Pulmonary artery endothelial cell (primary cell): ENCODE results near the gene GGN. TPM values are rescaled to one million over a fixed set of nuclear protein-coding genes. Genes with fewer than 3 reads are reported as not detected.
"Not testable (repeated sequence)": the region's sequence is repeated elsewhere in the genome, so short reads cannot be mapped to it uniquely, and the experiment has no call there.

Source experiments
- DNase-seq: peaks from one replicate; pipeline ENCODE4 v3.0.0-alpha.2; 2011; ENCODE audit warnings: low read depth, low spot score
- total RNA-seq: library from RNA; depleted of rRNA; stranded (reverse); fragments of >200 nt; gene quantifications from 2 replicates; pipeline ENCODE4 v1.2.3, GENCODE V29; 2014

Gene GGN
- total RNA-seq, 1 donor from 2014 or later: 0.33 TPM

GRCh38 chr19:38362946-38363688 is 24.7 kb downstream of the GGN start:
- not testable (repeated sequence) for DNase-seq

- DNase-seq: no peak
Measured at GRCh38 chr19:38362076-38362945, 25.5 kb downstream of the GGN start.

GRCh38 chr19:38361633-38362075 is 26.2 kb downstream of the GGN start:
- DNase-seq: peak; percentile 24

- no peak for DNase-seq
Measured at GRCh38 chr19:38360839-38361631, 26.8 kb downstream of the GGN start.

GRCh38 chr19:38360351-38360750 is 27.5 kb downstream of the GGN start:
- no peak for DNase-seq

GRCh38 chr19:38359242-38360021 is 28.4 kb downstream of the GGN start:
- no peak for DNase-seq

GRCh38 chr19:38358071-38358470 is 29.8 kb downstream of the GGN start:
- no peak for DNase-seq

GRCh38 chr19:38355728-38356725 is 31.8 kb downstream of the GGN start:
- no peak for DNase-seq

GRCh38 chr19:38352611-38353010 is 35.2 kb downstream of the GGN start:
- no peak for DNase-seq

- DNase-seq: no peak
Measured at GRCh38 chr19:38351865-38352395, 35.9 kb downstream of the GGN start.

GRCh38 chr19:38350883-38351282 is 37.0 kb downstream of the GGN start:
- no peak for DNase-seq

- DNase-seq: no peak
Measured at GRCh38 chr19:38346837-38347236, 41.0 kb downstream of the GGN start.

GRCh38 chr19:38340927-38341326 is 46.9 kb downstream of the GGN start:
- DNase-seq: no peak

GRCh38 chr19:38339011-38339410 is 48.8 kb downstream of the GGN start:
- DNase-seq: not testable (repeated sequence)

- no peak for DNase-seq
Measured at GRCh38 chr19:38337360-38337653, 50.5 kb downstream of the GGN start.

GRCh38 chr19:38336638-38337359 is 51.0 kb downstream of the GGN start:
- DNase-seq: peak; percentile 74

- peak; percentile 88 for DNase-seq
Measured at GRCh38 chr19:38335949-38336637, 51.7 kb downstream of the GGN start.
